HEK293 (cell line): ENCODE results near the gene PABPN1.

Source experiments
- GFI1B ChIP-seq: fragments of 450-650 bp; formaldehyde crosslinking; IDR thresholded peaks from 2 replicates; pipeline ENCODE4 v1.5.1; 2016; ENCODE audit warnings: missing biosample characterization, missing genetic modification characterization
- GLIS2 ChIP-seq: fragments of 450-650 bp; formaldehyde crosslinking; IDR thresholded peaks from 2 replicates; pipeline ENCODE4 v1.5.1; 2016; ENCODE audit warnings: missing biosample characterization, missing genetic modification characterization
- HOXA7 ChIP-seq: sonication (generic); formaldehyde crosslinking; IDR thresholded peaks from 2 replicates; pipeline ENCODE4 v1.8.1; 2022; ENCODE audit warnings: missing genetic modification reagents, borderline replicate concordance
- INSM2 ChIP-seq: fragments of 450-650 bp; formaldehyde crosslinking; IDR thresholded peaks from 2 replicates; pipeline ENCODE4 v1.5.1; 2016; ENCODE audit warnings: missing biosample characterization, missing genetic modification characterization
- PATZ1 ChIP-seq: fragments of 450-650 bp; formaldehyde crosslinking; IDR thresholded peaks from 2 replicates; pipeline ENCODE4 v1.5.1; 2016; ENCODE audit warnings: missing biosample characterization, missing genetic modification characterization
- PRDM1 ChIP-seq: fragments of 450-650 bp; formaldehyde crosslinking; IDR thresholded peaks from 2 replicates; pipeline ENCODE4; 2016; ENCODE audit warnings: missing biosample characterization, missing genetic modification characterization
- PRDM2 ChIP-seq: fragments of 450-650 bp; formaldehyde crosslinking; IDR thresholded peaks from 2 replicates; pipeline ENCODE4 v1.5.1; 2016; ENCODE audit warnings: missing biosample characterization, missing genetic modification characterization, borderline replicate concordance
- SP3 ChIP-seq: fragments of 450-650 bp; formaldehyde crosslinking; IDR thresholded peaks from 2 replicates; pipeline ENCODE4 v1.5.1; 2016; ENCODE audit warnings: missing biosample characterization, missing genetic modification characterization
- TCF7L2 ChIP-seq: IDR thresholded peaks from 2 replicates; pipeline ENCODE4 v1.6.1; 2011; ENCODE audit warnings: low read depth, mild to moderate bottlenecking, inconsistent platforms, low read length, moderate library complexity, borderline replicate concordance
- ZBTB10 ChIP-seq: fragments of 450-650 bp; formaldehyde crosslinking; IDR thresholded peaks from 2 replicates; pipeline ENCODE4 v1.5.1; 2016; ENCODE audit warnings: missing biosample characterization, missing genetic modification characterization
- ZBTB17 ChIP-seq: fragments of 450-650 bp; formaldehyde crosslinking; IDR thresholded peaks from 2 replicates; pipeline ENCODE4 v1.5.1; 2016; ENCODE audit warnings: missing biosample characterization, missing genetic modification characterization
- ZEB2 ChIP-seq: fragments of 450-650 bp; formaldehyde crosslinking; IDR thresholded peaks from 2 replicates; pipeline ENCODE4 v1.5.1; 2016; ENCODE audit warnings: missing biosample characterization, missing genetic modification characterization
- ZFP41 ChIP-seq: fragments of 450-650 bp; formaldehyde crosslinking; IDR thresholded peaks from 2 replicates; pipeline ENCODE4 v1.5.1; 2016; ENCODE audit warnings: missing biosample characterization, missing genetic modification characterization, borderline replicate concordance
- ZNF114 ChIP-seq: fragments of 450-650 bp; formaldehyde crosslinking; IDR thresholded peaks from 2 replicates; pipeline ENCODE4 v1.5.0; 2017; ENCODE audit warnings: missing biosample characterization, missing genetic modification characterization
- ZNF175 ChIP-seq: fragments of 450-650 bp; formaldehyde crosslinking; IDR thresholded peaks from 2 replicates; pipeline ENCODE4 v1.5.1; 2016; ENCODE audit warnings: missing biosample characterization, missing genetic modification characterization
- ZNF2 ChIP-seq: fragments of 450-650 bp; formaldehyde crosslinking; IDR thresholded peaks from 2 replicates; pipeline ENCODE4 v1.5.1; 2016; ENCODE audit warnings: missing biosample characterization, missing genetic modification characterization
- ZNF302 ChIP-seq: fragments of 450-650 bp; formaldehyde crosslinking; IDR thresholded peaks from 2 replicates; pipeline ENCODE4 v1.5.1; 2016; ENCODE audit warnings: missing biosample characterization, missing genetic modification characterization, low read depth
- ZNF394 ChIP-seq: fragments of 450-650 bp; formaldehyde crosslinking; IDR thresholded peaks from 2 replicates; pipeline ENCODE4 v1.5.1; 2016; ENCODE audit warnings: missing biosample characterization, missing genetic modification characterization, mild to moderate bottlenecking, moderate library complexity, borderline replicate concordance
- ZNF423 ChIP-seq: fragments of 450-650 bp; formaldehyde crosslinking; IDR thresholded peaks from 2 replicates; pipeline ENCODE4 v1.5.1; 2016; ENCODE audit warnings: missing biosample characterization, missing genetic modification characterization
- ZNF513 ChIP-seq: fragments of 450-650 bp; IDR thresholded peaks from 2 replicates; pipeline ENCODE4 v1.5.1; 2018; ENCODE audit warnings: missing biosample characterization, missing genetic modification characterization
- ZNF561 ChIP-seq: fragments of 450-650 bp; IDR thresholded peaks from 2 replicates; pipeline ENCODE4 v1.5.1; 2018; ENCODE audit warnings: missing biosample characterization, missing genetic modification characterization, borderline replicate concordance
- ZNF600 ChIP-seq: fragments of 450-650 bp; formaldehyde crosslinking; IDR thresholded peaks from 2 replicates; pipeline ENCODE4 v1.5.1; 2016; ENCODE audit warnings: missing biosample characterization, missing genetic modification characterization
- ZNF777 ChIP-seq: fragments of 450-650 bp; formaldehyde crosslinking; IDR thresholded peaks from 2 replicates; pipeline ENCODE4 v1.5.1; 2017; ENCODE audit warnings: missing biosample characterization, missing genetic modification characterization, borderline replicate concordance

Gene PABPN1

GRCh38 chr14:23352506-23353432, 31.5 kb downstream of the PABPN1 start, which contains the start of gene SLC22A17 (continued):
- TF ChIP-seq ZBTB10 (tag by site-specific recombination) (peak; percentile 47; the same call in 1 of the 2 replicates), ZNF777 (tag by site-specific recombination) (peak; percentile 38; the same call in 1 of the 2 replicates), ZNF302 (tag by site-specific recombination) (no peak), ZNF175 (tag by site-specific recombination) (no peak), PATZ1 (tag by site-specific recombination) (peak; percentile 84), ZNF513 (tag by site-specific recombination) (peak; percentile 74), INSM2 (peak; percentile 20; the same call in 1 of the 2 replicates), ZNF600 (tag by site-specific recombination) (no peak; the same call in none of the 2 replicates), ZNF423 (tag by site-specific recombination) (0 out of 2 replicates have a peak, but pooled peaks have one; percentile 20), PRDM1 (tag by site-specific recombination) (no peak), ZFP41 (tag by site-specific recombination) (no peak), PRDM2 (tag by site-specific recombination) (0 out of 2 replicates have a peak, but pooled peaks have one; percentile 16), GFI1B (tag by site-specific recombination) (no peak), ZBTB17 (peak; percentile 97), TCF7L2 (no peak), HOXA7 (CRISPR knock-in tag) (no peak), SP3 (tag by site-specific recombination) (peak; percentile 14; the same call in 1 of the 2 replicates), ZNF394 (tag by site-specific recombination) (no peak; the same call in 1 of the 2 replicates), ZNF114 (tag by site-specific recombination) (no peak), ZNF561 (tag by site-specific recombination) (0 out of 2 replicates have a peak, but pooled peaks have one; percentile 28), GLIS2 (peak; percentile 78), ZNF2 (tag by site-specific recombination) (0 out of 2 replicates have a peak, but pooled peaks have one; percentile 34), ZEB2 (peak; percentile 72)
